Common myeloid progenitor, CD34-positive (primary cell): Measurements from ENCODE around the gene REST.
"Not testable (repeated sequence)": the region's sequence is repeated elsewhere in the genome, so short reads cannot be mapped to it uniquely, and the experiment has no call there.

Source experiments
- CTCF ChIA-PET: fragments of 350-600 bp; sonication (Branson Sonifier 250); formaldehyde crosslinking; loops from one replicate; lab custom pipeline; 2021; ENCODE audit warnings: antibody characterized with exemption; lab: Charles Lee
- POLR2A ChIA-PET: fragments of 350-600 bp; sonication (Branson Sonifier 250); formaldehyde crosslinking; loops from one replicate; lab custom pipeline; 2021; ENCODE audit warnings: antibody characterized with exemption; lab: Charles Lee
- DNase-seq, 3 donors: peaks; one replicate each; pipeline versions ENCODE4 v3.0.0 to v3.0.0-alpha.2; 2013
- H3K27ac ChIP-seq, 2 experiments: 1 replicate in 1 of 2; 2 replicates in 1 of 2; pipeline ENCODE4 v1.7.0; 2013; ENCODE audit warnings: inconsistent platforms in 2 of 2, low read length in 2 of 2, mild to moderate bottlenecking in 2 of 2, low read depth in 1 of 2, moderate library complexity in 1 of 2; ENCODE audit not compliant: severe bottlenecking in 2 of 2, insufficient read depth in 1 of 2, poor library complexity in 1 of 2
- H3K27me3 ChIP-seq, 5 experiments: replicated peaks in 2 of 5; 1 replicate in 3 of 5; 2 replicates in 2 of 5; pipeline versions ENCODE4 v1.6.1 to v1.7.0; 2013; ENCODE audit warnings: low read length in 4 of 5, mild to moderate bottlenecking in 2 of 5, moderate library complexity in 2 of 5, inconsistent platforms in 1 of 5; ENCODE audit not compliant: insufficient read depth in 5 of 5, control insufficient read depth in 4 of 5
- H3K36me3 ChIP-seq, 4 experiments: 1 replicate in 2 of 4; 2 replicates in 2 of 4; pipeline versions ENCODE4 v1.6.1 to v1.7.0; 2013; ENCODE audit warnings: low read length in 3 of 4, control low read depth in 1 of 4, mild to moderate bottlenecking in 1 of 4; ENCODE audit not compliant: control insufficient read depth in 4 of 4, insufficient read depth in 4 of 4
- H3K4me1 ChIP-seq, 4 experiments: 1 replicate in 3 of 4; 2 replicates in 1 of 4; pipeline versions ENCODE4 v1.6.1 to v1.7.1; 2013; ENCODE audit warnings: low read length in 3 of 4, mild to moderate bottlenecking in 3 of 4, control low read depth in 1 of 4, inconsistent platforms in 1 of 4, moderate library complexity in 1 of 4; ENCODE audit not compliant: control insufficient read depth in 4 of 4, insufficient read depth in 4 of 4; ENCODE audit errors: control extremely low read depth in 1 of 4
- H3K4me3 ChIP-seq, 7 experiments: 1 replicate in 4 of 7; 2 replicates in 3 of 7; pipeline versions ENCODE4 v1.5.1 to v1.7.0; 2013; ENCODE audit warnings: mild to moderate bottlenecking in 7 of 7, low read length in 6 of 7, moderate library complexity in 6 of 7, inconsistent platforms in 2 of 7, low read depth in 2 of 7, control low read depth in 1 of 7; ENCODE audit not compliant: insufficient read depth in 4 of 7, control insufficient read depth in 1 of 7; ENCODE audit errors: extremely low read depth in 1 of 7
- H3K9me3 ChIP-seq, 5 experiments: 1 replicate in 4 of 5; 2 replicates in 1 of 5; pipeline versions ENCODE4 v1.6.1 to v1.7.1; 2013; ENCODE audit warnings: low read length in 4 of 5, mild to moderate bottlenecking in 2 of 5, inconsistent platforms in 1 of 5, low read depth in 1 of 5, moderate library complexity in 1 of 5; ENCODE audit not compliant: control insufficient read depth in 4 of 5, insufficient read depth in 2 of 5; ENCODE audit errors: control extremely low read depth in 1 of 5
- WGBS: methylation state at CpG from one replicate; pipeline ENCODE4 v1.1.5; 2013; ENCODE audit not compliant: insufficient coverage; 5-methylcytosine and 5-hydroxymethylcytosine counted together

The REST gene

DNA sequence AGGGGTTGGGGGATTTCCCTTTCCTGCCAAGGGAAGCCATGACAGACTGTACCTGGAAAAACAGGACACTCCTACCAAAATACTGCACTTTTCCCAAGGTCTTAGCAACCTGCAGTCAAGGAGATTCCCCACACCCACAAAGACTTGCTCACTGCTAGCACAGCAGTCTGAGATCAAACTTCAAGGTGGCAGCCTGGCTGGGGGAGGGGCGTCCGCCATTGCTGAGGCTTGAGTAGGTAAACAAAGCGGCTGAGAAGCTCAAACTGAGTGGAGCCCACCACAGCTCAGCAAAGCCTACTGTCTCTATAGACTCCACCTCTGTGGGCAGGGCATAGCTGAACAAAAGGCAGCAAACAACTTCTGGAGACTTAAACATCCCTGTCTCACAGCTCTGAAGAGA is 23.2 kb upstream of the REST start:
- H3K4me3 ChIP-seq, H3K27me3 ChIP-seq, H3K27ac ChIP-seq, H3K9me3 ChIP-seq, H3K4me1 ChIP-seq, DNase-seq, POLR2A ChIA-PET, H3K36me3 ChIP-seq: not testable (repeated sequence)
- CTCF ChIA-PET: interaction anchor here (1.7 kb wide), 1 partner anchor 35 kb away, joined by 3 read pairs; no protein-coding TSS in a partner anchor
- WGBS: 93% methylated on average over 3 of the region's 3 CpGs

DNA sequence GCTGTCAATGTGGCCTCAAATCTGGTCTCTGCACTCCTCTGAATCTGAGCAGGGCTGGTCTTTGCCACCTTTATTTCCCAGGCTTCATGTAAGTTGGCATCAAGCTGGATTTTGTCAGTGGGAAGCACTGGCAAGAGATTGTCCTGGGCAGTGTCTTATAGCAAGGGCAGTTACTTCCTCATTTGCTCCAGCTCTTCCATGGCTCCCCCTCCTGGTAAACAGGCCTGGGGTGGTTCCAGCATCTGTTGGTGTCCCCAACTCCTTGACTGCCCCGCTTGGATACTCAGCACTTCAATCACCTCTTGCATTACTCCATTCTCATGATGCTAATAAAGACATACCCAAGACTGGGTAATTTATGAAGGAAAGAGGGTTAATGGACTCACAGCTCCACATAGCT is 15.0 kb upstream of the REST start:
- DNase-seq: peak in 2 of 3 donors; percentile 14 to 30
- POLR2A ChIA-PET: no interaction called here
- H3K9me3 ChIP-seq: no peaks in the 10 kb centered on the region
- H3K4me3 ChIP-seq: no peak overlapping the region
- H3K27ac ChIP-seq: no peak overlapping the region
- H3K36me3 ChIP-seq: no peaks in the 10 kb centered on the region
- no CpG with 5 or more reads among the region's 1 CpG for WGBS
- CTCF ChIA-PET: interaction anchor here (1.2 to 1.9 kb wide), 3 partner anchors 9 to 12 kb away, joined by 3 to 6 read pairs (median 3); no protein-coding TSS in a partner anchor
- no peaks in the 10 kb centered on the region for H3K27me3 ChIP-seq
- H3K4me1 ChIP-seq: no peaks in the 10 kb centered on the region

DNA sequence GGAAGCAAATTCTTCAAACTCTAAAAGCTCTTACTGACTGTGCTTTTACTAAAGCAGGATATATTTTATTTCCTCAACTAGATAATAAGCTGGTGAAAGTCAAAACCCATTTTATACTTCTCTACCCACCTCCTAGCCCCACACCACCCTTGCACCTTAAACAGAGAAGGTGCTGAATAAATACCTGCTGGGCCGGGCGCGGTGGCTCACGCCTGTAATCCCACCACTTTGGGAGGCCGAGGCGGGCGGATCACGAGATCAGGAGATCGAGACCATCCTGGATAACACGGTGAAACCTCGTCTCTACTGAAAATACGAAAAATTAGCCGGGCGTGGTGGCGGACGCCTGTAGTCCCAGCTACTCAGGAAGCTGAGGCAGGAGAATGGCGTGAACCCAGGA is 9.9 kb upstream of the REST start:
- H3K4me3 ChIP-seq, H3K36me3 ChIP-seq, DNase-seq, H3K27ac ChIP-seq, POLR2A ChIA-PET, H3K9me3 ChIP-seq, H3K27me3 ChIP-seq, H3K4me1 ChIP-seq: not testable (repeated sequence)
- CTCF ChIA-PET: interaction anchor here (0.9 kb wide), 1 partner anchor 9 kb away, joined by 4 read pairs; the partner anchor contains the start of gene REST
- 96% methylated on average over 4 of the region's 17 CpGs for WGBS

GRCh38 chr4:56900186-56900585 is 7.5 kb upstream of the REST start:
- H3K36me3 ChIP-seq, CTCF ChIA-PET, H3K27me3 ChIP-seq, H3K4me1 ChIP-seq, H3K4me3 ChIP-seq, H3K27ac ChIP-seq, DNase-seq, POLR2A ChIA-PET, H3K9me3 ChIP-seq: not testable (repeated sequence)
- WGBS: 100% methylated on average over 2 of the region's 5 CpGs

DNA sequence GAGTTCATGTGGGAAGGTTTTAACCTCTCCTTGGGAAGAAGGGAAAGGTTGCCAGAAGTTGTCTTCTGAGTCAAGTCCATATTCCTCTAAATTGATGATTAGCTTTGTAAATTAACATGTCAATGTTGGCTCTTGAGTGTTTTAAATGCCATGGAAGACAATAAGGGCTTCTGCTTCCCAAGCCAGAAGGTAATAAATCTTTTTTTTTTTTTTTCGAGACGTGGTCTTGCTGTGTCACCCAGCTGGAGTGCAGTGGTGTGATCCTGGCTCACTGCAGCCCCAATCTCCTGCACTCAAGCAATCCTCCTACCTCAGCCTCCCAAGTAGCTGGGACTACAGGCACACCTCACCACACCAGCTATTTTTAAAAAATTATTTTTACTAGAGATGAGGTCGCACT is 5.0 kb upstream of the REST start:
- POLR2A ChIA-PET: no interaction called here
- H3K27ac ChIP-seq: no peak overlapping the region
- no peaks in the 10 kb centered on the region for H3K36me3 ChIP-seq
- no peak overlapping the region for H3K4me3 ChIP-seq
- H3K4me1 ChIP-seq: peaks cover 0 to 13% (median 7%) of the 10 kb centered on the region in 4 experiments
- no peaks in the 10 kb centered on the region for H3K27me3 ChIP-seq
- 60% methylated on average over 2 of the region's 3 CpGs for WGBS
- H3K9me3 ChIP-seq: no peaks in the 10 kb centered on the region
- DNase-seq: no peak
- CTCF ChIA-PET: interaction anchor here (0.7 to 1.5 kb wide), 2 partner anchors 10 to 66 kb away, joined by 3 read pairs; no protein-coding TSS in a partner anchor

GRCh38 chr4:56905796-56906195 is 1.9 kb upstream of the REST start:
- Histone ChIP-seq H3K27me3 (no peaks in the 10 kb centered on the region), H3K36me3 (peaks cover 0 to 4% (median under 1%) of the 10 kb centered on the region in 4 experiments), H3K27ac (no peak overlapping the region), H3K9me3 (no peaks in the 10 kb centered on the region), H3K4me3 (no peak overlapping the region), H3K4me1 (peaks cover 11 to 26% (median 18%) of the 10 kb centered on the region in 4 experiments)
- ChIA-PET POLR2A (no interaction called here), CTCF (no interaction called here)
- no peak for DNase-seq
- 80% methylated on average over 1 of the region's 1 CpG for WGBS

DNA sequence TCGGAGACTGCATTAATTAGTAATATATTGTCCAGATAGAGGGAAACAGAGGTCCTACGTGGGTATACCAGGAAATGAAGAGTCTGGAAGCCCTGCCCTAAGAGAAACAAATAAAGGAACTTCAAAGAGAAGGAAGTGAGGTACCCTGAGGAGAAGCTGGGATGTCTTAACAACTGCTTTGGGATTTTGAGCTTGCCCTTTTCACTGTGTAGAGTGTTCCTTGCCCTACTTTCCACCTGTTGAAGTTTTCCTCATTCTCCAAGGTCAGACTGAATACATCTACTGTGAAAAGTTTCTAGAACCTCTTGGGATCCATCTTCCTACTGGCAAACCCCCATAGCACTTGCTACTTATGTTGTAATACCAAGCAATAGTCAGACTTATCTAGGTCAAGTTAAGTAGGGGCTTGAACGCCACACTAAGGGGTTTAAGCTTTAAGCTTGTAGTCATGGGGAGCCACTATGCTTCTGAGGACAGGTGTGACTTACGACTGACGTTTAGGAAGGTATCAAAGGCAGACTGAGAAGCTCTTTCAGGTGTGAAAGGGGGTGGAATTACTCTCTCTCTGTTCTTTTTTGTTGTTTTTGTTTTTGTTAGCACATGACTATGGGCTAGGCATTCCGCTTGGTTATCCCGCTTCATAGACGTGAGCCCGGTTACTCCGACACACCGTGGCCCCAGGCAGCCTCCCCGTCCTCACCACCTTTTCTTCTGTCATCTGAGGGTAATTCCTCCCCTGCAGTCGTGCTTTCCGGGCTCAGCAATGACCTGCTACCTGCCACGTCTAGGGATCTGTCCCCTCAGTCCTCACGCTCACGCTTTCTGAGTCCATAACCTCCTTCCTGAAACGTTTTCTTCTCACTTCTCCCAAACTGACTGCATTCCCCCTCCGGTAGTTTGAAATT is 959 bp upstream of the REST start:
- Histone ChIP-seq H3K4me1 (peaks cover 18 to 35% (median 27%) of the 10 kb centered on the region in 4 experiments), H3K4me3 (peak overlapping the region in 6 of 7 experiments; percentile 71 to 98 (median 93)), H3K9me3 (no peaks in the 10 kb centered on the region), H3K36me3 (peaks cover 2 to 13% (median 7%) of the 10 kb centered on the region in 4 experiments), H3K27ac (peak overlapping the region in 1 of 2 experiments; percentile 43), H3K27me3 (no peaks in the 10 kb centered on the region)
- CTCF ChIA-PET: interaction anchor here (0.6 to 1.7 kb wide), 9 partner anchors 9 to 1041 kb away, joined by 3 to 4 read pairs (median 3); partner anchors contain the start of genes PAICS and PPAT
- 49% methylated on average over 13 of the region's 19 CpGs for WGBS
- POLR2A ChIA-PET: interaction anchor here (0.6 to 2.8 kb wide), 5 partner anchors 13 to 103 kb away, joined by 3 to 7 read pairs (median 4); partner anchors contain the start of gene NOA1
- peak in 1 of 3 donors; percentile 12 for DNase-seq
